ENCODE measurements around the gene DACH1.
A peak's percentile ranks its signal among the peaks of the same experiment; 100 is the strongest.

DACH1 gene

GRCh38 chr13:71619096-71619495, 247.9 kb downstream of the DACH1 start:
- DNase-seq = no peak

- DNase-seq = no peak
These were observed 248.8 kb downstream of the DACH1 start for GRCh38 chr13:71618159-71618558.

- DNase-seq = no peak
These were observed 249.7 kb downstream of the DACH1 start for GRCh38 chr13:71617265-71617664.

GRCh38 chr13:71613066-71613745, 253.8 kb downstream of the DACH1 start:
- DNase-seq = no peak

- no peak for DNase-seq
These were observed 255.7 kb downstream of the DACH1 start for GRCh38 chr13:71611292-71611691.

- DNase-seq = peak; percentile 86
These were observed 256.1 kb downstream of the DACH1 start for GRCh38 chr13:71610876-71611275.

- DNase-seq = no peak
These were observed 257.7 kb downstream of the DACH1 start for GRCh38 chr13:71609271-71609670.

- no peak for DNase-seq
These were observed 259.4 kb downstream of the DACH1 start for GRCh38 chr13:71607575-71607974.

GRCh38 chr13:71606818-71607217, 260.2 kb downstream of the DACH1 start:
- no peak for DNase-seq

GRCh38 chr13:71605744-71606143, 261.3 kb downstream of the DACH1 start:
- DNase-seq = peak; percentile 75

GRCh38 chr13:71603255-71603654, 263.7 kb downstream of the DACH1 start:
- DNase-seq = peak; percentile 88

GRCh38 chr13:71602344-71602743, 264.7 kb downstream of the DACH1 start:
- peak; percentile 93 for DNase-seq

GRCh38 chr13:71597150-71597549, 269.9 kb downstream of the DACH1 start:
- DNase-seq = no peak

- no peak for DNase-seq
These were observed 270.9 kb downstream of the DACH1 start for GRCh38 chr13:71596116-71596515.

- DNase-seq = no peak
These were observed 273.4 kb downstream of the DACH1 start for GRCh38 chr13:71593566-71593965.

- no peak for DNase-seq
These were observed 275.6 kb downstream of the DACH1 start for GRCh38 chr13:71591374-71591773.

- peak; percentile 54 for DNase-seq
These were observed 276.3 kb downstream of the DACH1 start for GRCh38 chr13:71590654-71591148.

GRCh38 chr13:71589032-71589431, 278.0 kb downstream of the DACH1 start:
- peak; percentile 57 for DNase-seq

GRCh38 chr13:71587817-71588216, 279.2 kb downstream of the DACH1 start:
- DNase-seq = peak; percentile 64

- DNase-seq = peak; percentile 20
These were observed 279.8 kb downstream of the DACH1 start for GRCh38 chr13:71587193-71587592.

GRCh38 chr13:71583581-71583980, 283.4 kb downstream of the DACH1 start:
- no peak for DNase-seq

- no peak for DNase-seq
These were observed 286.4 kb downstream of the DACH1 start for GRCh38 chr13:71580614-71581013.

GRCh38 chr13:71578048-71578447, 289.0 kb downstream of the DACH1 start:
- DNase-seq = no peak

GRCh38 chr13:71577127-71577526, 289.9 kb downstream of the DACH1 start:
- no peak for DNase-seq

- DNase-seq = peak; percentile 65
These were observed 290.4 kb downstream of the DACH1 start for GRCh38 chr13:71576571-71576970.
